HEK293 (cell line): Measurements from ENCODE around the gene ATP8B4.

Source experiments
- CTCF ChIA-PET: fragments of 350-600 bp; formaldehyde crosslinking; extraction: SDS; loops from one replicate; lab custom pipeline; 2021; ENCODE audit warnings: antibody characterized with exemption; lab: Yijun Ruan, JAX
- POLR2A ChIA-PET: fragments of 300-600 bp; formaldehyde crosslinking; extraction: SDS; loops from one replicate; lab custom pipeline; 2020; ENCODE audit warnings: antibody characterized with exemption, inconsistent platforms; lab: Yijun Ruan, JAX
- H3K27ac ChIP-seq: fragments of 200-500 bp; sonication (Bioruptor generic); 2 replicates; pipeline ENCODE4 v1.5.1; 2014; ENCODE audit warnings: low read depth, low read length, control low read depth, inconsistent platforms; ENCODE audit errors: extremely low read depth
- H3K36me3 ChIP-seq, 2 experiments: fragments of 200-500 bp in 1 of 2; sonication (Bioruptor generic) in 1 of 2; 1 replicate in 1 of 2; 2 replicates in 1 of 2; pipeline ENCODE4 v1.5.1; 2014 to 2017; ENCODE audit warnings: inconsistent platforms in 2 of 2, low read length in 2 of 2; ENCODE audit not compliant: control insufficient read depth in 2 of 2, insufficient read depth in 1 of 2
- H3K4me1 ChIP-seq: fragments of 200-500 bp; sonication (Bioruptor generic); 2 replicates; pipeline ENCODE4 v1.5.1; 2014; ENCODE audit warnings: mild to moderate bottlenecking, low read length, inconsistent platforms; ENCODE audit not compliant: control insufficient read depth, insufficient read depth
- H3K4me3 ChIP-seq: 2 replicates; pipeline ENCODE4 v1.5.1; 2011; ENCODE audit warnings: low read depth, mild to moderate bottlenecking, control low read depth, low read length, moderate library complexity
- H3K9me3 ChIP-seq: fragments of 200-500 bp; sonication (Bioruptor generic); 2 replicates; pipeline ENCODE4 v1.5.1; 2014; ENCODE audit warnings: low read depth, low read length, inconsistent platforms; ENCODE audit not compliant: control insufficient read depth, insufficient read depth
- BCL11A ChIP-seq: fragments of 450-650 bp; formaldehyde crosslinking; IDR thresholded peaks from 2 replicates; pipeline ENCODE4 v1.5.1; 2016; ENCODE audit warnings: low read depth, missing biosample characterization, missing genetic modification characterization
- OSR2 ChIP-seq: fragments of 450-650 bp; formaldehyde crosslinking; IDR thresholded peaks from 2 replicates; pipeline ENCODE4 v1.5.1; 2016; ENCODE audit warnings: missing biosample characterization, missing genetic modification characterization
- OVOL3 ChIP-seq: fragments of 450-650 bp; formaldehyde crosslinking; IDR thresholded peaks from 2 replicates; pipeline ENCODE4 v1.5.1; 2016; ENCODE audit warnings: missing biosample characterization, missing genetic modification characterization
- SP2 ChIP-seq: fragments of 450-650 bp; formaldehyde crosslinking; IDR thresholded peaks from 2 replicates; pipeline ENCODE4 v1.5.1; 2016; ENCODE audit warnings: missing biosample characterization, missing genetic modification characterization
- SP7 ChIP-seq: fragments of 450-650 bp; formaldehyde crosslinking; IDR thresholded peaks from 2 replicates; pipeline ENCODE4 v1.5.1; 2016; ENCODE audit warnings: missing biosample characterization, missing genetic modification characterization
- TSHZ1 ChIP-seq: fragments of 450-650 bp; formaldehyde crosslinking; IDR thresholded peaks from 2 replicates; pipeline ENCODE4 v1.5.1; 2016; ENCODE audit warnings: missing biosample characterization, missing genetic modification characterization, borderline replicate concordance
- ZBTB21 ChIP-seq: fragments of 450-650 bp; formaldehyde crosslinking; IDR thresholded peaks from 2 replicates; pipeline ENCODE4 v1.5.1; 2017; ENCODE audit warnings: missing biosample characterization, missing genetic modification characterization
- ZNF175 ChIP-seq: fragments of 450-650 bp; formaldehyde crosslinking; IDR thresholded peaks from 2 replicates; pipeline ENCODE4 v1.5.1; 2016; ENCODE audit warnings: missing biosample characterization, missing genetic modification characterization
- ZNF221 ChIP-seq: fragments of 450-650 bp; formaldehyde crosslinking; IDR thresholded peaks from 2 replicates; pipeline ENCODE4 v1.5.1; 2017; ENCODE audit warnings: missing biosample characterization, missing genetic modification characterization, borderline replicate concordance
- ZNF426 ChIP-seq: fragments of 450-650 bp; formaldehyde crosslinking; IDR thresholded peaks from 2 replicates; pipeline ENCODE4 v1.5.1; 2017; ENCODE audit warnings: missing biosample characterization, missing genetic modification characterization, mild to moderate bottlenecking, inconsistent platforms, moderate library complexity
- ZNF521 ChIP-seq: fragments of 450-650 bp; formaldehyde crosslinking; IDR thresholded peaks from 2 replicates; pipeline ENCODE4 v1.5.1; 2017; ENCODE audit warnings: missing biosample characterization, mild to moderate bottlenecking, missing genetic modification characterization
- ZNF585B ChIP-seq: fragments of 450-650 bp; formaldehyde crosslinking; IDR thresholded peaks from 2 replicates; pipeline ENCODE4 v1.5.1; 2016; ENCODE audit warnings: missing biosample characterization, missing genetic modification characterization
- ZSCAN16 ChIP-seq: fragments of 450-650 bp; formaldehyde crosslinking; IDR thresholded peaks from 2 replicates; pipeline ENCODE4 v1.5.1; 2016; ENCODE audit warnings: missing biosample characterization, missing genetic modification characterization
- TF ChIP-seq, protein P1 (sequence below): fragments of 450-650 bp; formaldehyde crosslinking; IDR thresholded peaks from 2 replicates; pipeline ENCODE4 v1.5.1; 2016; ENCODE audit warnings: missing biosample characterization, missing genetic modification characterization, borderline replicate concordance

Gene ATP8B4

GRCh38 chr15:49847423-49848281 lies 271.4 kb downstream of the ATP8B4 start:
- ChIA-PET CTCF (no interaction called here), POLR2A (no interaction called here)
- Histone ChIP-seq H3K4me3 (no peak overlapping the region), H3K36me3 (no peaks in the 10 kb centered on the region), H3K9me3 (no peaks in the 10 kb centered on the region), H3K4me1 (no peaks in the 10 kb centered on the region), H3K27ac (no peak overlapping the region)
- TF ChIP-seq ZNF426 (tag by site-specific recombination) = no peak

- ChIA-PET POLR2A (no interaction called here), CTCF (no interaction called here)
- no peak for TF ChIP-seq SP2 (tag by site-specific recombination)
- no peak for TF ChIP-seq OVOL3 (tag by site-specific recombination)
- TF ChIP-seq ZBTB21 (tag by site-specific recombination) = no peak
- TF ChIP-seq ZNF521 (tag by site-specific recombination) = no peak
- no peak for TF ChIP-seq BCL11A (tag by site-specific recombination)
- no peaks in the 10 kb centered on the region for H3K4me1 ChIP-seq
- H3K4me3 ChIP-seq = no peak overlapping the region
- H3K36me3 ChIP-seq = no peaks in the 10 kb centered on the region
- no peak overlapping the region for H3K27ac ChIP-seq
- H3K9me3 ChIP-seq = no peaks in the 10 kb centered on the region
Observed at GRCh38 chr15:49844390-49844789, 274.6 kb downstream of the ATP8B4 start.

- Histone ChIP-seq H3K9me3 (no peaks in the 10 kb centered on the region), H3K4me1 (no peaks in the 10 kb centered on the region), H3K4me3 (no peak overlapping the region), H3K27ac (no peak overlapping the region), H3K36me3 (no peaks in the 10 kb centered on the region)
- TF ChIP-seq SP7 (no peak), ZSCAN16 (tag by site-specific recombination) (no peak), ZNF175 (tag by site-specific recombination) (no peak), ZNF221 (tag by site-specific recombination) (no peak), OSR2 (tag by site-specific recombination) (no peak), TSHZ1 (tag by site-specific recombination) (no peak), ZNF585B (tag by site-specific recombination) (no peak)
- TF ChIP-seq, protein P1, sequence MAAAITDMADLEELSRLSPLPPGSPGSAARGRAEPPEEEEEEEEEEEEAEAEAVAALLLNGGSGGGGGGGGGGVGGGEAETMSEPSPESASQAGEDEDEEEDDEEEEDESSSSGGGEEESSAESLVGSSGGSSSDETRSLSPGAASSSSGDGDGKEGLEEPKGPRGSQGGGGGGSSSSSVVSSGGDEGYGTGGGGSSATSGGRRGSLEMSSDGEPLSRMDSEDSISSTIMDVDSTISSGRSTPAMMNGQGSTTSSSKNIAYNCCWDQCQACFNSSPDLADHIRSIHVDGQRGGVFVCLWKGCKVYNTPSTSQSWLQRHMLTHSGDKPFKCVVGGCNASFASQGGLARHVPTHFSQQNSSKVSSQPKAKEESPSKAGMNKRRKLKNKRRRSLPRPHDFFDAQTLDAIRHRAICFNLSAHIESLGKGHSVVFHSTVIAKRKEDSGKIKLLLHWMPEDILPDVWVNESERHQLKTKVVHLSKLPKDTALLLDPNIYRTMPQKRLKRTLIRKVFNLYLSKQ (tag by site-specific recombination) = no peak
- ChIA-PET CTCF (no interaction called here), POLR2A (no interaction called here)
Observed at GRCh38 chr15:49843725-49844124, 275.3 kb downstream of the ATP8B4 start.
